ENCODE results near the gene RIPK1. TPM values are rescaled to one million over a fixed set of nuclear protein-coding genes. Genes with fewer than 3 reads are reported as not detected.
A peak's percentile ranks its signal among the peaks of the same experiment; 100 is the strongest.

RIPK1 gene
- total and polyA plus RNA-seq, 9 of the 15 experiments (the other 6 are each of a cell fraction or from before 2014, with no cell fraction given), result 3.8 to 24.9 (median 17.7) TPM

GRCh38 chr6:3162565-3163247 is 94.4 kb downstream of the RIPK1 start (continued):
- TF ChIP-seq CHD7 (IDR thresholded peaks at IDR 0.05; ENCODE audit: low read depth, low read length), result no peak
- peak; percentile 49 for TF ChIP-seq HNRNPLL (IDR thresholded peaks at IDR 0.05; ENCODE audit: low read depth, low read length, poor library complexity, severe bottlenecking)
- TF ChIP-seq ZNF280B (CRISPR knock-in tag; IDR thresholded peaks at IDR 0.05), result no peak
- no peak for TF ChIP-seq CEBPB (tag; IDR thresholded peaks at IDR 0.05)
- TF ChIP-seq ZBTB17 (CRISPR knock-in tag; IDR thresholded peaks at IDR 0.05), result peak; percentile 98
- 0 out of 2 replicates have a peak, but pooled peaks have one; percentile 12 for TF ChIP-seq CBFA2T3 (IDR thresholded peaks at IDR 0.05)
- no peak for TF ChIP-seq SRSF1 (IDR thresholded peaks at IDR 0.05; ENCODE audit: low read depth, low read length)
- peak; percentile 82; the same call in 1 of the 2 replicates for TF ChIP-seq POLR2AphosphoS2 (IDR thresholded peaks at IDR 0.05; ENCODE audit: low read length)
- no peak for TF ChIP-seq HINFP (tag; conservative IDR thresholded peaks at IDR 0.05; ENCODE audit: low read depth)
- TF ChIP-seq SETDB1 (IDR thresholded peaks at IDR 0.05; ENCODE audit: low read length), result no peak
- TF ChIP-seq SRSF7 (optimal IDR thresholded peaks at IDR 0.05; ENCODE audit: low read depth, low read length), result no peak
- TF ChIP-seq TFAP4 (CRISPR knock-in tag; IDR thresholded peaks at IDR 0.05; ENCODE audit: borderline replicate concordance), result peak; percentile 77; the same call in 1 of the 2 replicates
